GM23338 (cell line): ENCODE data around the gene SAMD4A. TPM values are rescaled to one million over a fixed set of nuclear protein-coding genes. Genes with fewer than 3 reads are reported as not detected.
"Not testable (repeated sequence)": the region's sequence is repeated elsewhere in the genome, so short reads cannot be mapped to it uniquely, and the experiment has no call there.

Source experiments
- ATAC-seq: fragments of 200-7000 bp; cut with Tn5 transposase; 3 replicates; pipeline ENCODE4 v1.9.1; 2020
- DNase-seq: peaks from one replicate; pipeline ENCODE4 v3.0.0-alpha.2; 2015; ENCODE audit warnings: low spot score
- H2AFZ ChIP-seq: fragments of 200-600 bp; sonication (generic); 2 replicates; pipeline ENCODE4 v1.8.0; 2016; ENCODE audit warnings: antibody characterized with exemption, mild to moderate bottlenecking, moderate library complexity
- H3F3A ChIP-seq: fragments of 200-600 bp; sonication (generic); replicated peaks from 2 replicates; pipeline ENCODE4 v1.8.0; 2017; ENCODE audit warnings: antibody characterized with exemption, mixed run types, low read depth
- H3K27ac ChIP-seq: fragments of 200-600 bp; sonication (generic); 2 replicates; pipeline ENCODE4 v1.6.1; 2016; ENCODE audit warnings: low read depth
- H3K27me3 ChIP-seq: fragments of 200-600 bp; sonication (generic); 2 replicates; pipeline ENCODE4 v1.8.0; 2016; ENCODE audit warnings: mild to moderate bottlenecking, mixed run types, moderate library complexity; ENCODE audit not compliant: insufficient read depth
- H3K36me3 ChIP-seq: fragments of 200-600 bp; sonication (generic); 2 replicates; pipeline ENCODE4 v1.8.0; 2016; ENCODE audit warnings: mild to moderate bottlenecking; ENCODE audit not compliant: insufficient read depth
- H3K4me1 ChIP-seq: fragments of 200-600 bp; sonication (generic); 2 replicates; pipeline ENCODE4 v1.8.0; 2016; ENCODE audit warnings: mild to moderate bottlenecking, moderate library complexity; ENCODE audit not compliant: insufficient read depth
- H3K4me2 ChIP-seq: fragments of 200-600 bp; sonication (generic); 2 replicates; pipeline ENCODE4 v1.7.1; 2017; ENCODE audit warnings: mixed run types
- H3K4me3 ChIP-seq: fragments of 200-600 bp; sonication (generic); 2 replicates; pipeline ENCODE4 v1.6.1; 2016; ENCODE audit warnings: mixed run types
- H3K79me2 ChIP-seq: fragments of 200-600 bp; sonication (generic); replicated peaks from 2 replicates; pipeline ENCODE4 v1.8.0; 2017; ENCODE audit warnings: mild to moderate bottlenecking; ENCODE audit not compliant: insufficient read depth
- H3K9me2 ChIP-seq: fragments of 200-600 bp; sonication (generic); 2 replicates; pipeline ENCODE4 v1.8.0; 2017; ENCODE audit not compliant: insufficient read depth
- H4K20me1 ChIP-seq: fragments of 200-600 bp; sonication (generic); replicated peaks from 2 replicates; pipeline ENCODE4 v1.8.0; 2017; ENCODE audit warnings: mild to moderate bottlenecking; ENCODE audit not compliant: insufficient read depth
- H3K27ac Mint-ChIP-seq: 2 replicates; pipeline ENCODE4 v1.8.0; 2020; ENCODE audit warnings: inconsistent platforms, mild to moderate bottlenecking, moderate library complexity, mixed read lengths
- H3K27me3 Mint-ChIP-seq: 3 replicates; pipeline ENCODE4 v1.8.0; 2022; ENCODE audit warnings: low read depth, mild to moderate bottlenecking, moderate library complexity, mixed read lengths, inconsistent platforms; ENCODE audit not compliant: insufficient read depth, poor library complexity
- H3K36me3 Mint-ChIP-seq: 3 replicates; pipeline ENCODE4 v1.8.0; 2021; ENCODE audit warnings: low read depth, mild to moderate bottlenecking, inconsistent platforms, moderate library complexity, mixed read lengths
- H3K4me1 Mint-ChIP-seq: 3 replicates; pipeline ENCODE4 v1.8.0; 2020; ENCODE audit warnings: mild to moderate bottlenecking, inconsistent platforms, mixed read lengths
- H3K4me3 Mint-ChIP-seq: 3 replicates; pipeline ENCODE4 v1.8.0; 2021; ENCODE audit warnings: moderate library complexity, mild to moderate bottlenecking, inconsistent platforms, mixed read lengths
- H3K9me3 Mint-ChIP-seq: 3 replicates; pipeline ENCODE4 v1.8.0; 2020; ENCODE audit warnings: moderate library complexity, mild to moderate bottlenecking, inconsistent platforms, mixed read lengths
- CREB1 ChIP-seq: fragments of 250-450 bp; sonication (Bioruptor Pico); IDR thresholded peaks from 2 replicates; pipeline ENCODE4 v1.5.0; 2020; ENCODE audit warnings: low read depth, mild to moderate bottlenecking, moderate library complexity
- EZH2 ChIP-seq: fragments of 200-600 bp; sonication (generic); IDR thresholded peaks from one replicate; pipeline ENCODE4 v1.8.0; 2017; ENCODE audit warnings: antibody characterized with exemption, mild to moderate bottlenecking, low read depth; ENCODE audit not compliant: unreplicated experiment
- EZH2phosphoT487 ChIP-seq: fragments of 200-600 bp; sonication (generic); IDR thresholded peaks from one replicate; pipeline ENCODE4 v1.8.1; 2018; ENCODE audit warnings: antibody characterized with exemption; ENCODE audit not compliant: unreplicated experiment
- NANOG ChIP-seq: IDR thresholded peaks from 2 replicates; pipeline ENCODE4 v1.6.1; 2016; ENCODE audit warnings: antibody characterized with exemption, borderline replicate concordance
- POLR2AphosphoS5 ChIP-seq: IDR thresholded peaks from 2 replicates; pipeline ENCODE4 v1.6.1; 2016; ENCODE audit warnings: antibody characterized with exemption, low read depth
- REST ChIP-seq: IDR thresholded peaks from one replicate; pipeline ENCODE4 v1.6.1; 2018; ENCODE audit warnings: antibody characterized with exemption; ENCODE audit not compliant: unreplicated experiment
- STAT1 ChIP-seq: IDR thresholded peaks from one replicate; pipeline ENCODE4 v1.6.1; 2016; ENCODE audit warnings: antibody characterized with exemption; ENCODE audit not compliant: unreplicated experiment
- ZNF114 ChIP-seq: fragments of 250-450 bp; sonication (Bioruptor Pico); IDR thresholded peaks from 2 replicates; pipeline ENCODE4 v1.5.0; 2020; ENCODE audit warnings: mild to moderate bottlenecking, moderate library complexity
- ZNF331 ChIP-seq: fragments of 250-450 bp; sonication (Bioruptor Pico); IDR thresholded peaks from 2 replicates; pipeline ENCODE4 v1.5.0; 2020; ENCODE audit warnings: low read depth, mild to moderate bottlenecking, moderate library complexity
- polyA plus RNA-seq: library from polyadenylated mRNA; unstranded; fragments of >200 nt; fragmentation: Nextera tagmentation; extraction: Ambion mirVana; gene quantifications from 2 replicates; pipeline ENCODE4 v1.2.1, GENCODE V29; 2016
- total RNA-seq: library from RNA; depleted of rRNA; stranded (reverse); fragments of >200 nt; shearing (Covaris generic); gene quantifications from 2 replicates; pipeline ENCODE4 v1.2.3, GENCODE V29; 2014
- TF ChIP-seq, protein P1 (sequence below): fragments of 250-450 bp; sonication (Bioruptor Pico); IDR thresholded peaks from 2 replicates; pipeline ENCODE4 v1.5.0; 2020; ENCODE audit warnings: mild to moderate bottlenecking, moderate library complexity

The SAMD4A gene
- total and polyA plus RNA-seq, 2 experiments from 2014 or later: 1.6 to 6.9 TPM

- peaks cover 5% of the 10 kb centered on the region; the same call in 1 of the 3 replicates for H3K4me1 Mint-ChIP-seq
- Histone ChIP-seq H3K27ac (no peak overlapping the region), H3K36me3 (no peaks in the 10 kb centered on the region), H3K4me2 (no peak overlapping the region), H3K4me3 (no peak overlapping the region), H4K20me1 (no peaks in the 10 kb centered on the region), H3F3A (no peaks in the 10 kb centered on the region), H3K27me3 (no peaks in the 10 kb centered on the region), H3K79me2 (no peaks in the 10 kb centered on the region), H3K9me2 (no peaks in the 10 kb centered on the region), H3K4me1 (no peaks in the 10 kb centered on the region), H2AFZ (no peak overlapping the region)
- H3K4me3 Mint-ChIP-seq: no peak overlapping the region
- H3K36me3 Mint-ChIP-seq: no peaks in the 10 kb centered on the region
- ATAC-seq (no peak), DNase-seq (no peak)
- H3K27ac Mint-ChIP-seq: no peak overlapping the region
- peaks cover 4% of the 10 kb centered on the region for H3K27me3 Mint-ChIP-seq
- no peaks in the 10 kb centered on the region for H3K9me3 Mint-ChIP-seq
- no peak for TF ChIP-seq STAT1
- no peak for TF ChIP-seq CREB1
- TF ChIP-seq REST: no peak
- no peak for TF ChIP-seq ZNF331 (CRISPR knock-in tag)
- no peak for TF ChIP-seq POLR2AphosphoS5
- no peak for TF ChIP-seq EZH2
- TF ChIP-seq, protein P1, sequence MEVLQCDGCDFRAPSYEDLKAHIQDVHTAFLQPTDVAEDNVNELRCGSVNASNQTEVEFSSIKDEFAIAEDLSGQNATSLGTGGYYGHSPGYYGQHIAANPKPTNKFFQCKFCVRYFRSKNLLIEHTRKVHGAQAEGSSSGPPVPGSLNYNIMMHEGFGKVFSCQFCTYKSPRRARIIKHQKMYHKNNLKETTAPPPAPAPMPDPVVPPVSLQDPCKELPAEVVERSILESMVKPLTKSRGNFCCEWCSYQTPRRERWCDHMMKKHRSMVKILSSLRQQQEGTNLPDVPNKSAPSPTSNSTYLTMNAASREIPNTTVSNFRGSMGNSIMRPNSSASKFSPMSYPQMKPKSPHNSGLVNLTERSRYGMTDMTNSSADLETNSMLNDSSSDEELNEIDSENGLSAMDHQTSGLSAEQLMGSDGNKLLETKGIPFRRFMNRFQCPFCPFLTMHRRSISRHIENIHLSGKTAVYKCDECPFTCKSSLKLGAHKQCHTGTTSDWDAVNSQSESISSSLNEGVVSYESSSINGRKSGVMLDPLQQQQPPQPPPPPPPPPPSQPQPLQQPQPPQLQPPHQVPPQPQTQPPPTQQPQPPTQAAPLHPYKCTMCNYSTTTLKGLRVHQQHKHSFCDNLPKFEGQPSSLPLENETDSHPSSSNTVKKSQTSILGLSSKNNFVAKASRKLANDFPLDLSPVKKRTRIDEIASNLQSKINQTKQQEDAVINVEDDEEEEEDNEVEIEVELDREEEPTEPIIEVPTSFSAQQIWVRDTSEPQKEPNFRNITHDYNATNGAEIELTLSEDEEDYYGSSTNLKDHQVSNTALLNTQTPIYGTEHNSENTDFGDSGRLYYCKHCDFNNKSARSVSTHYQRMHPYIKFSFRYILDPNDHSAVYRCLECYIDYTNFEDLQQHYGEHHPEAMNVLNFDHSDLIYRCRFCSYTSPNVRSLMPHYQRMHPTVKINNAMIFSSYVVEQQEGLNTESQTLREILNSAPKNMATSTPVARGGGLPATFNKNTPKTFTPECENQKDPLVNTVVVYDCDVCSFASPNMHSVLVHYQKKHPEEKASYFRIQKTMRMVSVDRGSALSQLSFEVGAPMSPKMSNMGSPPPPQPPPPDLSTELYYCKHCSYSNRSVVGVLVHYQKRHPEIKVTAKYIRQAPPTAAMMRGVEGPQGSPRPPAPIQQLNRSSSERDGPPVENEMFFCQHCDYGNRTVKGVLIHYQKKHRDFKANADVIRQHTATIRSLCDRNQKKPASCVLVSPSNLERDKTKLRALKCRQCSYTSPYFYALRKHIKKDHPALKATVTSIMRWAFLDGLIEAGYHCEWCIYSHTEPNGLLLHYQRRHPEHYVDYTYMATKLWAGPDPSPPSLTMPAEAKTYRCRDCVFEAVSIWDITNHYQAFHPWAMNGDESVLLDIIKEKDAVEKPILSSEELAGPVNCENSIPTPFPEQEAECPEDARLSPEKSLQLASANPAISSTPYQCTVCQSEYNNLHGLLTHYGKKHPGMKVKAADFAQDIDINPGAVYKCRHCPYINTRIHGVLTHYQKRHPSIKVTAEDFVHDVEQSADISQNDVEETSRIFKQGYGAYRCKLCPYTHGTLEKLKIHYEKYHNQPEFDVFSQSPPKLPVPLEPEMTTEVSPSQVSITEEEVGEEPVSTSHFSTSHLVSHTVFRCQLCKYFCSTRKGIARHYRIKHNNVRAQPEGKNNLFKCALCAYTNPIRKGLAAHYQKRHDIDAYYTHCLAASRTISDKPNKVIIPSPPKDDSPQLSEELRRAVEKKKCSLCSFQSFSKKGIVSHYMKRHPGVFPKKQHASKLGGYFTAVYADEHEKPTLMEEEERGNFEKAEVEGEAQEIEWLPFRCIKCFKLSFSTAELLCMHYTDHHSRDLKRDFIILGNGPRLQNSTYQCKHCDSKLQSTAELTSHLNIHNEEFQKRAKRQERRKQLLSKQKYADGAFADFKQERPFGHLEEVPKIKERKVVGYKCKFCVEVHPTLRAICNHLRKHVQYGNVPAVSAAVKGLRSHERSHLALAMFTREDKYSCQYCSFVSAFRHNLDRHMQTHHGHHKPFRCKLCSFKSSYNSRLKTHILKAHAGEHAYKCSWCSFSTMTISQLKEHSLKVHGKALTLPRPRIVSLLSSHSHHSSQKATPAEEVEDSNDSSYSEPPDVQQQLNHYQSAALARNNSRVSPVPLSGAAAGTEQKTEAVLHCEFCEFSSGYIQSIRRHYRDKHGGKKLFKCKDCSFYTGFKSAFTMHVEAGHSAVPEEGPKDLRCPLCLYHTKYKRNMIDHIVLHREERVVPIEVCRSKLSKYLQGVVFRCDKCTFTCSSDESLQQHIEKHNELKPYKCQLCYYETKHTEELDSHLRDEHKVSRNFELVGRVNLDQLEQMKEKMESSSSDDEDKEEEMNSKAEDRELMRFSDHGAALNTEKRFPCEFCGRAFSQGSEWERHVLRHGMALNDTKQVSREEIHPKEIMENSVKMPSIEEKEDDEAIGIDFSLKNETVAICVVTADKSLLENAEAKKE (CRISPR knock-in tag): no peak
- no peak for TF ChIP-seq EZH2phosphoT487
- no peak for TF ChIP-seq ZNF114 (CRISPR knock-in tag)
- no peak for TF ChIP-seq NANOG
Measured at GRCh38 chr14:54798465-54799124, 231.7 kb downstream of the SAMD4A start.

GRCh38 chr14:54801482-54801881 lies 234.6 kb downstream of the SAMD4A start:
- H3K36me3 ChIP-seq, H3K27me3 Mint-ChIP-seq, H3K4me3 Mint-ChIP-seq, H3K27me3 ChIP-seq, H3K9me3 Mint-ChIP-seq, H2AFZ ChIP-seq, H3K36me3 Mint-ChIP-seq, H3F3A ChIP-seq, H3K4me3 ChIP-seq, H3K4me2 ChIP-seq, H4K20me1 ChIP-seq, H3K27ac ChIP-seq, ATAC-seq, DNase-seq, H3K27ac Mint-ChIP-seq, H3K79me2 ChIP-seq, H3K9me2 ChIP-seq: not testable (repeated sequence)
- H3K4me1 ChIP-seq: peaks cover 18% of the 10 kb centered on the region
- peaks cover 23% of the 10 kb centered on the region for H3K4me1 Mint-ChIP-seq
